ENCODE results near the gene ITGB2. TPM values are rescaled to one million over a fixed set of nuclear protein-coding genes. Genes with fewer than 3 reads are reported as not detected.

Gene ITGB2
- 292 and 294 TPM in 2 replicates for total RNA-seq

- no peaks in the 10 kb centered on the region for H3K27me3 Mint-ChIP-seq (ENCODE audit: insufficient read depth)
- no peaks in the 10 kb centered on the region for H3K9me3 Mint-ChIP-seq
- H3K4me1 Mint-ChIP-seq (ENCODE audit: low read depth) = peaks cover 84% of the 10 kb centered on the region
- DNase-seq (ENCODE audit: low spot score) = peak; percentile 56
- H3K36me3 Mint-ChIP-seq (ENCODE audit: low read depth) = peaks cover 29% of the 10 kb centered on the region
- H3K27ac Mint-ChIP-seq = peak within 1 kb of the TSS; percentile 93
- intact Hi-C loops (cut with micrococcal nuclease) = loop anchor here (1.0 to 5.0 kb wide), 3 partner anchors 9 to 909 kb away; partner anchors contain the start of gene TRAPPC10
- H3K4me3 Mint-ChIP-seq = peak within 1 kb of the TSS; percentile 99
These were observed at the start of gene ITGB2 for GRCh38 chr21:44920694-44921604. Gene ITGB2, minus strand, starts transcription at chr21:44920899. Its CDS starts 10,117 bp downstream, at chr21:44910782.

- Mint-ChIP-seq H3K4me3 (no peak overlapping the region), H3K27ac (no peak overlapping the region), H3K36me3 (ENCODE audit: low read depth) (peaks cover 21% of the 10 kb centered on the region), H3K27me3 (ENCODE audit: insufficient read depth) (no peaks in the 10 kb centered on the region), H3K9me3 (no peaks in the 10 kb centered on the region), H3K4me1 (ENCODE audit: low read depth) (peaks cover 14% of the 10 kb centered on the region)
- intact Hi-C loops (cut with micrococcal nuclease) = no loop called here
- DNase-seq (ENCODE audit: low spot score) = no peak
These were observed 49.4 kb upstream of the ITGB2 start for GRCh38 chr21:44969931-44970755.

- H3K4me1 Mint-ChIP-seq (ENCODE audit: low read depth) = peaks cover 23% of the 10 kb centered on the region
- intact Hi-C loops (cut with micrococcal nuclease) = no loop called here
- H3K27me3 Mint-ChIP-seq (ENCODE audit: insufficient read depth) = no peaks in the 10 kb centered on the region
- no peak overlapping the region for H3K27ac Mint-ChIP-seq
- no peak for DNase-seq (ENCODE audit: low spot score)
- H3K4me3 Mint-ChIP-seq = no peak overlapping the region
- H3K36me3 Mint-ChIP-seq (ENCODE audit: low read depth) = peaks cover 26% of the 10 kb centered on the region
- no peaks in the 10 kb centered on the region for H3K9me3 Mint-ChIP-seq
These were observed 48.5 kb upstream of the ITGB2 start for GRCh38 chr21:44969066-44969670.

GRCh38 chr21:44967082-44968047 lies 46.7 kb upstream of the ITGB2 start:
- H3K36me3 Mint-ChIP-seq (ENCODE audit: low read depth) = peaks cover 31% of the 10 kb centered on the region
- H3K4me3 Mint-ChIP-seq = no peak overlapping the region
- peaks cover 20% of the 10 kb centered on the region for H3K4me1 Mint-ChIP-seq (ENCODE audit: low read depth)
- no peak overlapping the region for H3K27ac Mint-ChIP-seq
- H3K9me3 Mint-ChIP-seq = no peaks in the 10 kb centered on the region
- no peaks in the 10 kb centered on the region for H3K27me3 Mint-ChIP-seq (ENCODE audit: insufficient read depth)
- DNase-seq (ENCODE audit: low spot score) = no peak
- intact Hi-C loops (cut with micrococcal nuclease) = no loop called here

GRCh38 chr21:44966135-44967081 lies 45.7 kb upstream of the ITGB2 start:
- intact Hi-C loops (cut with micrococcal nuclease) = no loop called here
- Mint-ChIP-seq H3K4me3 (no peak overlapping the region), H3K27ac (no peak overlapping the region), H3K9me3 (no peaks in the 10 kb centered on the region), H3K27me3 (ENCODE audit: insufficient read depth) (no peaks in the 10 kb centered on the region), H3K36me3 (ENCODE audit: low read depth) (peaks cover 36% of the 10 kb centered on the region), H3K4me1 (ENCODE audit: low read depth) (peaks cover 20% of the 10 kb centered on the region)
- no peak for DNase-seq (ENCODE audit: low spot score)

GRCh38 chr21:44965251-44966022 lies 44.7 kb upstream of the ITGB2 start:
- intact Hi-C loops (cut with micrococcal nuclease) = no loop called here
- Mint-ChIP-seq H3K27me3 (ENCODE audit: insufficient read depth) (no peaks in the 10 kb centered on the region), H3K27ac (peak overlapping the region; percentile 15), H3K36me3 (ENCODE audit: low read depth) (peaks cover 44% of the 10 kb centered on the region), H3K4me1 (ENCODE audit: low read depth) (peaks cover 20% of the 10 kb centered on the region), H3K4me3 (peak overlapping the region; percentile 17), H3K9me3 (no peaks in the 10 kb centered on the region)
- peak; percentile 18 for DNase-seq (ENCODE audit: low spot score)

- DNase-seq (ENCODE audit: low spot score) = no peak
- no peaks in the 10 kb centered on the region for H3K9me3 Mint-ChIP-seq
- no peak overlapping the region for H3K4me3 Mint-ChIP-seq
- H3K36me3 Mint-ChIP-seq (ENCODE audit: low read depth) = peaks cover 38% of the 10 kb centered on the region
- H3K27me3 Mint-ChIP-seq (ENCODE audit: insufficient read depth) = no peaks in the 10 kb centered on the region
- no peak overlapping the region for H3K27ac Mint-ChIP-seq
- intact Hi-C loops (cut with micrococcal nuclease) = no loop called here
- peaks cover 18% of the 10 kb centered on the region for H3K4me1 Mint-ChIP-seq (ENCODE audit: low read depth)
These were observed 43.7 kb upstream of the ITGB2 start for GRCh38 chr21:44964381-44964780.

- H3K36me3 Mint-ChIP-seq (ENCODE audit: low read depth) = peaks cover 33% of the 10 kb centered on the region
- intact Hi-C loops (cut with micrococcal nuclease) = no loop called here
- H3K9me3 Mint-ChIP-seq = no peaks in the 10 kb centered on the region
- H3K4me3 Mint-ChIP-seq = no peak overlapping the region
- H3K4me1 Mint-ChIP-seq (ENCODE audit: low read depth) = peaks cover 17% of the 10 kb centered on the region
- no peak for DNase-seq (ENCODE audit: low spot score)
- H3K27ac Mint-ChIP-seq = no peak overlapping the region
- no peaks in the 10 kb centered on the region for H3K27me3 Mint-ChIP-seq (ENCODE audit: insufficient read depth)
These were observed 41.8 kb upstream of the ITGB2 start for GRCh38 chr21:44962403-44962966.

GRCh38 chr21:44960141-44961092 lies 39.7 kb upstream of the ITGB2 start:
- H3K4me3 Mint-ChIP-seq = no peak overlapping the region
- intact Hi-C loops (cut with micrococcal nuclease) = no loop called here
- peaks cover 37% of the 10 kb centered on the region for H3K36me3 Mint-ChIP-seq (ENCODE audit: low read depth)
- no peaks in the 10 kb centered on the region for H3K27me3 Mint-ChIP-seq (ENCODE audit: insufficient read depth)
- H3K4me1 Mint-ChIP-seq (ENCODE audit: low read depth) = peaks cover 14% of the 10 kb centered on the region
- DNase-seq (ENCODE audit: low spot score) = no peak
- no peaks in the 10 kb centered on the region for H3K9me3 Mint-ChIP-seq
- no peak overlapping the region for H3K27ac Mint-ChIP-seq
